Measurements from ENCODE around the gene ANO6.
"Not testable (repeated sequence)": the region's sequence is repeated elsewhere in the genome, so short reads cannot be mapped to it uniquely, and the experiment has no call there.

The ANO6 gene

GRCh38 chr12:45353944-45354343 is 138.0 kb downstream of the ANO6 start:
- no peak for DNase-seq

DNA sequence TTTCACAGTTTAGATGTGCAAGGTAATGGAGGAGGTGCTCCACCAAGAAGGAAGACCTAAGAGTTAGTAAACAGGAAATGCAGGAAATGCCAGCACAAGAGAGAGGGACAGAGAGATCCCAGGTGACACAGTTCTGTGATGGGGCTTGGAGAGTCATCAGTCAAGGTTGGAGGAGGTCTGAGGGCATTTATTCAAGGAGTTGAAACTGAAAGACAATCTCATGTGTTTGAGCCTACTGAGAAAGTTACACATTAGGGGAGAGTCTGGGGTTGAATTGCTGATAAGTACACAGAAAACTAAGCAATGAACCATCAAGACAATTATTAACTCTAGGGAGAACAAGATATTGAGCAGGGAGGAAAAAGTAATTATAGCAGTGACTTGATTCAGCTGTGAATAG is 138.5 kb downstream of the ANO6 start:
- DNase-seq = no peak

- DNase-seq = peak; percentile 39
Measured at GRCh38 chr12:45355730-45356129, 139.8 kb downstream of the ANO6 start.

GRCh38 chr12:45356822-45357538 is 141.1 kb downstream of the ANO6 start:
- DNase-seq = no peak

- no peak for DNase-seq
Measured at GRCh38 chr12:45357539-45358417, 141.9 kb downstream of the ANO6 start.

DNA sequence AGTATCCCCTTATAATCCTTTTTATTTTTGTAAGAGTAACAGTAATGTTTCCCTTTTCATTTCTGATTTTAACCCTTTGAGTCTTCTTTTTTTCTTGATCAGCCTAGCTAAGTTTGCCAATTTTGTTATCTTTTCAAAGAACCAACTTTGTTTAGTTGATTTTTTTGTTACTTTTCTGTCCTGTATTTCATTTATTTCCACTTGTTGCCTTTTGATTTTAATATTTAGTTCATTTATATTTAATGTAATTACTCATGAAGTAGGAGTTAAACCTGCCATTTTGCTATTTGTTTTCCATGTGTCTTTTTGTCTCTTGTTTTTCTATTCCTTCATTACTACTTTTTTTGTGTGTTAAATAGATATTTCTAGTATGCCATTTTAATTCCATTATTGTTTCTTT is 146.4 kb downstream of the ANO6 start:
- DNase-seq = no peak

- DNase-seq = no peak
Measured at GRCh38 chr12:45363903-45364302, 148.0 kb downstream of the ANO6 start.

DNA sequence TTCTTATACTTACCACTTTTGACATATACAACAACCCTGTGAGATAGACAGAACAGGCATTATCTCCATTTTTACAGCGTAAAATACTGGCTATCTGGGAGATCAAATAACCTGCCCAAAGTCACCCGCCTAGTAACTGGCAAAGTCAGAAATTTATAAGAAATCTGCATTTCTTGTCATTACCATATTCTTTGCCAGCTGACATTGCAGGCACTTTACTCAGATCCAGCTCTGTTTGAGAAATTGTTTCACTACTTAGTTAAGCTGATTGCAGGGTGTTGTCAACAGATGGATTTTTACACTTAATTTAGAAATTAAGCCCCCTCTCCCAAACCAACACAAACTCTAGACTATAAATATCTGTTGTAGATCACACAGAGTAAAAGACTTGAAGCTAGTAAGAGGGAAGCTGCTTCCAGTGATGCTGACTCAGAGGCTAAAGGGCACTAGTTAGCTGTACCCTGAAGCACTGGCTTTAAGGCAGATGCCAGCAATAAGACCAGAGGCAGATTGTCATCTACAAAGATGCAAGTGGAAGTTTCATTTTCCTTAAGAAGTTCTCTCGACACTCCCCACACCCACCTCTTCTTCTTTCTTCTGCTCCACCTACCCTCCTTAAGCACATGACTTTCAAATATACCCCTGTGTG is 153.1 kb downstream of the ANO6 start:
- DNase-seq = peak; percentile 13

- no peak for DNase-seq
Measured at GRCh38 chr12:45377815-45378214, 161.9 kb downstream of the ANO6 start.

DNA sequence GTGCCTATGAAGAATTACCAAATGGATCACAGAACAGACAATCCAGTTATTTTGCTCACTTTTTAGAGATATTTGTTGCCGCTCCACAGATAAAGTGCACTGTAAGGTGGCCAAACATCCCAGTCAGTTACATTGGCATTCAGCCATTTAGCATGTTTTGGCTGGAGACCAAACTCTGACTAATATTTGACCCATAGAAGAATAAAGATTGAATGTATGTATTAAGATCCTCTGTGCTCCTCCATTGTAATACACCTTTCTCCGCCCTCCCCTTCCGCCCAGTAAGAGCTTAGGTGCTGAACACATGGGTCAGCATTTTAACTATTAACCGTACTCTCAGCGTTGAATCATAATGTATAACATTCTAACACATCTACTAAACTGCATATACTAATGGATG is 163.4 kb downstream of the ANO6 start:
- DNase-seq = no peak

DNA sequence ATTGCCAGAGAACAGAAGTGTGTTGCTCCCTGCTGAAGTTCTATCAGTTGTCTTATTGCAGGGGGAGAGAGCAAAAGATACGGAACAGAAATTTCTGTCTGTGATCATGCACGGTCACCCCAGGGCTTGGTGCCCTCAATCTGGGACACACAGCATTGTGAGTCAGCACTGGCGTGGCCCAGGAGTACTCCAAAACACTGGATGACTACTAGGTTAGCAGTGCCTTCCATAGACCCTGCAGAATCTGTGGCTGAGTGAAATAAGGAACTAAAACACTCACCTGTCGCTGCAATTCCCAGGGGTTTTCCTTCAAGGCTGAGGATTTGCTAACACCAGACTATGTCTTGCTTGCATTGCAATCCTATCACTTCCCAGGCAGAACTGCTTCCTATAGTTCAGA is 165.5 kb downstream of the ANO6 start:
- no peak for DNase-seq

DNA sequence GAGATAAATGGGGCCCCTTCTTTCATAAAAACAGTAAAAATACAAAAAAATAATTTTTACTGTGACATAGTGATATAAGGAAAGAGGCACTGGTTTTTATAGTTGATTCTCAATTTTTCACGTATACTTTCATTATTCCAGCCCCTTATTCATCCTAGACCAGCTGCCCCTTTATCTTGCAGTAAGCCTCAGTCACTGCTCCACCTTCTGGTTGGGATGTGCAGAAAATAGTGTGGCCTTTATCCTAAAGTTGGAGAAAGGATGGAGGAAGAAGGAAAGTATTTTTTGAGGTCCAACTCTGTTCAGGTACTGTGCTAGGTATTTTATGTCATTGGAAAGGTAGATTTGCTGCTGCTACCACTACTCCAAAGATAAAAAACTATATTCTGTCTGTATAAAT is 172.7 kb downstream of the ANO6 start:
- DNase-seq = peak; percentile 66

DNA sequence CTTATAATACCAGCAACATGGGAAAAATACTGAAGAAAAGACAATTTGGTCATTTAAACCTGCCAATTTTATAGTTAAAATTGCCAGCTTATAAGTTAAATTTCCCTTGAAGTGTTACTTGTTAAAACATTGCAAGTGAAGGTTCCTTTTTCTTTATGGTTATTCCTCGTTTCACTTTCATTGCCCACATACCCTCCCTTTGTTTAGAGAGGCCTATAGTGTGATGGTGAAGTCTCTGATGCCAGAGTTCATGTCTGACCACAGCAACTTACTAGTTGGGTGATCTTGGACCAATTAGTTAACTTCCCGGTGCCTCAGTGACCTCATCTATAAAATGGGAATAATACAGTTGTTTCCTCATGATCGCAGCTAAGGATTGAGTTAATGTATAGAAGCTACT is 173.5 kb downstream of the ANO6 start:
- no peak for DNase-seq

DNA sequence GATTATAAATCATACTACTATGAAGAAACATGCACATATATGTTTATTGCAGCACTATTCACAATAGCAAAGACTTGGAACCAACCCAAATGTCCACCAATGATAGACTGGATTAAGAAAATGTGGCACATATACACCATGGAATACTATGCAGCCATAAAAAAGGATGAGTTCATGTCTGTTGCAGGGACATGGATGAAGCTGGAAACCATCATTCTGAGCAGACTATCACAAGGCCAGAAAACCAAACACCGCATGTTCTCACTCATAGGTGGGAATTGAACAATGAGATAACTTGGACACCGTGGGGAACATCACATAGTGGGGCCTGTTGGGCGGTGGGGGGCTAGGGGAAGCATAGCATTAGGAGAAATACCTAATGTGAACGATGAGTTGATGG is 181.6 kb downstream of the ANO6 start:
- DNase-seq = not testable (repeated sequence)

- no peak for DNase-seq
Measured at GRCh38 chr12:45398552-45398951, 182.7 kb downstream of the ANO6 start.

DNA sequence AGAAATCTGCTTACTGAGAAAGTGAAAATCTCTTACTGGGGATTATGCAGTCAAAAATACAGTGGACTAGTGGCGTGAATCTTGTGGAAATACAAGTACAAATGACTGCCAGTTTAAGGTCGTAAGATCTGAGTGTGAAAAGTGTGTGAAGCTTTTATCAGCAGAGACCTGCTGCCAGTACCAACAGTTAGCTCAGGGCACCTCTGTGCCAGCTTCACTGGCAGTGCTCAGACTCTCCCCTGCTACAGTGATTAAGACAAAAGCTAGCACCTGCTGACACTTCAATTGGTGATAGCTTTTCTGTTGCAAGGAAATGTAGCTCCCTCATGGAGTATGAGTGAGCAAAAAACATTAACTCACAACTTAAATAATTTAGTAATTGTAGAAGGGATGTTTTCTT is 185.1 kb downstream of the ANO6 start:
- no peak for DNase-seq

- no peak for DNase-seq
Measured at GRCh38 chr12:45402288-45402687, 186.4 kb downstream of the ANO6 start.

DNA sequence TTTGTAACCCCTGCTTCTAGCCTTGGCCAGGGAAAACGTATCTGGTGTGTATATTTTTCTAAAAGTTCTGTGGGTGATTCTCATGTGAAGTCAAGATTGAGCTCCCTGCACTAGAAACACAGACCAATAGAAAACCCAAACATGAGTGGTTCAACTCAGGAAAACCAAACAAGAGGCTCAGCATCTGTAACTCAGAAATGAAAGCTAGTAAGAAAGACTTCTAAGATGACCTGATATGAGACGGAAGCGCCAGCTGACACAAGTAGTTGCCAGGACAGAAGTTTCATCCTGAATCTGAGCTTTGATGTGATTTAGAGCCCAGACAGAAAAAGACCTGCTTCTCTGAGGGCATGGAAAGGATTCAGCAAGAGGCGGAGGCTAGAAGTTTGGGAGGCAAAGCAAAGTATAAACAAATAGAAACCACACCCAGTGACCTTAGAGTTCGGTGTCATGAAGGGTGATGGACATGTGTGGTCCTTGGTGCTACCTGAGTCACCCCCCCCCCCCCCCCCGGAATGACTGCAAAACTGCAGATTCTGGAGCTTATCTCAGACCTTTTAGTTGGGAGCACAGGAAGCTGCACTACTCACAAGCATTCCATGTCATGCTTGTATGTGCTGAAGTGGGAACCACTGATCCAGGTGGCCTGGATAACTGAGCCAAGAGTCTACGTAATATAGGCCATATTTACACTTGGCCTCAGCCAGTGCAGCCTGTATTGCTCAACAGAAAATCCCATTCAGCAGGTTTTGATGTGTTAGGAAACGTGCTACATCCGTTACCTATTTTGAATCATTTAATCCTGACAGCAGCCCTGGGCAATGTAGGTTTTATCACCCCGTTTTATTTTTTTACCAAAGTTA is 191.3 kb downstream of the ANO6 start:
- DNase-seq = no peak

DNA sequence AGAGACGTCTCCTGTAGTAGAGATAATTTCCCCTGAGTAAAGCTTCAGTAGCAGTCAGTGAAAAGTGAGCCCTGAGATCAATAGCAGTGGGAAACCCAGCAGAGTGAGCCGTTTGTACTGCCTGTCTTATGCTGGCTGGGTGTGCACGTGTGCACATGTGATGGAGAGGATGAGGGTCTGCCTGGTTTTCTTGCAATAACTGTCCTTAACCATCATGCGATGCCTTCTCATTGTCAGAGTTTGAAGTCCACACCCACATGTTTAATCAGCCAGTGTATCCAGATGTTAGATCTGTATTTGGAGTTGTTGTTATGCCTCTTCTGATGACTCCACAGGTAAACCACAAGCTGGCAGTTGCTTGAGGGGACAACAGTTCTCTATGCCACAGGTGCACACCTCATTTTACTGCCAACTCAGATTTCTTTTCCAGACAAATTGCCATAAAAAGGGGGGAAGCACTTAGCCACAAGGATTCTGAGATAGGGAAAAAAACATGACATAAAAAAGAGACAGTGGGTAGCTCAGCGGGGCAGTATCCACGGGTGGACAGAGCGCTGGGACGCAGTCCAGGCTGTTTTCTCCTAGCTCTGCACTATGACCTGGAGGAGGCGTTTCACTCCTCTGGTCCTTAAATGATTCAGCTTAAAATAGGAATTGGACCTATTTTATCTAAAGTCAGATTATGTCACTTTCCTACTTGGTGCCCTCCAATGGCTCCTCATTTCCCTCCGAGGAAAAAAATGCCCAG is 192.3 kb downstream of the ANO6 start:
- no peak for DNase-seq

DNA sequence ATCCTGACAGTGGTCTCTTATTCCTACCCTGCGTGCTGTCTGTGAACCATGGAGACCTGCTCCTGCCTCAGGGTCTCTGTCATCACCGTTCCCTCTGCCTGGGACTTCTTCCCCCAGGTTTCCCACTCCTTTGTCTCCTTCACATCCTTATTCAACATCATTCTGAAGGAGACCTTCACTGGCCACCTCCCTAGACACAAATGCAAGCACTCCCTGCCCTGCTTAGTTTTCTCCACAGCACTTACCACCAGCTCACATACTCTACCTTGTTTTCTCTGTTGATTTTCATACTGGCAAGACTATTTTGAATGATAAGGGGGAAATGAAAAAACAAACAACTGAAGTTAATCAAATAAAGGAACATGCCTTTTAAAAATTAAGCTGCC is 192.8 kb downstream of the ANO6 start:
- DNase-seq = no peak

DNA sequence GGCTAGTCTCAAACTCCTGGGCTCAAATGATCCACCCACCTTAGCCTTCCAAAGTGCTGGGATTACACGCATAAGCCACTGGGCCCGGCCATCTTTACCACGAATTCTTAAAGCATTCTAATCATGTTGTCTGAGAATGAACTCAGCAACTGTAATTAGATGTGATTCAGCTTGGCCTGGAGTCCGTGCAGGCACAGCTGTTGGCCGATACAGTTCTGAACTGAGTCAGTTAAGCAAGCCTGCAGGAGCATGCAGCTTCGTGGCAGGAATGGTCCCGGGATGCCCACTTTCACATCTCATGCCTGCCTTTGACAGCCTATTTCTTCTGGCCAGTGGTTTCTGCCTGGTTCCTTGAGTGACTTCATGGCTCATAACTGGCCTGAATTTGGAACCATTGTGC is 194.1 kb downstream of the ANO6 start:
- DNase-seq = no peak

- DNase-seq = no peak
Measured at GRCh38 chr12:45411626-45412025, 195.7 kb downstream of the ANO6 start.
